VCaP (cell line): ENCODE measurements around the gene RNASE12.
A peak's percentile ranks its signal among the peaks of the same experiment; 100 is the strongest.

Experiments used
- H3K27ac ChIP-seq: fragments of 450-650 bp; 2 replicates; pipeline ENCODE4 v1.5.1; 2017
- TF ChIP-seq, protein P1 (sequence below): fragments of 450-650 bp; conservative IDR thresholded peaks from 2 replicates; pipeline ENCODE4 v1.5.1; 2017; ENCODE audit warnings: mild to moderate bottlenecking, moderate library complexity

RNASE12 gene, protein sequence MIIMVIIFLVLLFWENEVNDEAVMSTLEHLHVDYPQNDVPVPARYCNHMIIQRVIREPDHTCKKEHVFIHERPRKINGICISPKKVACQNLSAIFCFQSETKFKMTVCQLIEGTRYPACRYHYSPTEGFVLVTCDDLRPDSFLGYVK

DNA sequence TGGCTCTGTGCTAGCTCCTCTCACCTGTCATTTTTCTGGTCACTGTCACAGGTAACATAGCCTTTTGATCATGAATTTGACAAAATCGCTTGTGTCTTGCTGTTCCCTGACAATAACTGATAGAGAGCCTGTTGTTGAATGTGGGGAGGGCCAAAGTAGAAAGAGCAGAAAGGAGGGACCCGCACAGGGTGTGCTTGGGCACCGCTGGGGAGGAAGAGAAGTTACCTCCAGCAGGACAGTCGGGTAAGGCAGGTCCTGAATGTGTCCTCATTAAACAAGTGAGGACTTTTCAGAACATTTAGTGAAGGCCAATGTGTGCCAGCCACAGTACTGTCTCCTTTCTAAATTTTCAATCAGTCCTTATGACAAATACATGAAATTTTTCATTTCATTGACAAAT is at the start of gene RNASE12:
RNASE12 (minus strand) TSS at position 142 of the 400 bp plus-strand sequence. CDS start 653 bp downstream, outside the sequence.
- TF ChIP-seq, protein P1, sequence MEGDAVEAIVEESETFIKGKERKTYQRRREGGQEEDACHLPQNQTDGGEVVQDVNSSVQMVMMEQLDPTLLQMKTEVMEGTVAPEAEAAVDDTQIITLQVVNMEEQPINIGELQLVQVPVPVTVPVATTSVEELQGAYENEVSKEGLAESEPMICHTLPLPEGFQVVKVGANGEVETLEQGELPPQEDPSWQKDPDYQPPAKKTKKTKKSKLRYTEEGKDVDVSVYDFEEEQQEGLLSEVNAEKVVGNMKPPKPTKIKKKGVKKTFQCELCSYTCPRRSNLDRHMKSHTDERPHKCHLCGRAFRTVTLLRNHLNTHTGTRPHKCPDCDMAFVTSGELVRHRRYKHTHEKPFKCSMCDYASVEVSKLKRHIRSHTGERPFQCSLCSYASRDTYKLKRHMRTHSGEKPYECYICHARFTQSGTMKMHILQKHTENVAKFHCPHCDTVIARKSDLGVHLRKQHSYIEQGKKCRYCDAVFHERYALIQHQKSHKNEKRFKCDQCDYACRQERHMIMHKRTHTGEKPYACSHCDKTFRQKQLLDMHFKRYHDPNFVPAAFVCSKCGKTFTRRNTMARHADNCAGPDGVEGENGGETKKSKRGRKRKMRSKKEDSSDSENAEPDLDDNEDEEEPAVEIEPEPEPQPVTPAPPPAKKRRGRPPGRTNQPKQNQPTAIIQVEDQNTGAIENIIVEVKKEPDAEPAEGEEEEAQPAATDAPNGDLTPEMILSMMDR = no peak
- no peak within 1 kb of the TSS for H3K27ac ChIP-seq

DNA sequence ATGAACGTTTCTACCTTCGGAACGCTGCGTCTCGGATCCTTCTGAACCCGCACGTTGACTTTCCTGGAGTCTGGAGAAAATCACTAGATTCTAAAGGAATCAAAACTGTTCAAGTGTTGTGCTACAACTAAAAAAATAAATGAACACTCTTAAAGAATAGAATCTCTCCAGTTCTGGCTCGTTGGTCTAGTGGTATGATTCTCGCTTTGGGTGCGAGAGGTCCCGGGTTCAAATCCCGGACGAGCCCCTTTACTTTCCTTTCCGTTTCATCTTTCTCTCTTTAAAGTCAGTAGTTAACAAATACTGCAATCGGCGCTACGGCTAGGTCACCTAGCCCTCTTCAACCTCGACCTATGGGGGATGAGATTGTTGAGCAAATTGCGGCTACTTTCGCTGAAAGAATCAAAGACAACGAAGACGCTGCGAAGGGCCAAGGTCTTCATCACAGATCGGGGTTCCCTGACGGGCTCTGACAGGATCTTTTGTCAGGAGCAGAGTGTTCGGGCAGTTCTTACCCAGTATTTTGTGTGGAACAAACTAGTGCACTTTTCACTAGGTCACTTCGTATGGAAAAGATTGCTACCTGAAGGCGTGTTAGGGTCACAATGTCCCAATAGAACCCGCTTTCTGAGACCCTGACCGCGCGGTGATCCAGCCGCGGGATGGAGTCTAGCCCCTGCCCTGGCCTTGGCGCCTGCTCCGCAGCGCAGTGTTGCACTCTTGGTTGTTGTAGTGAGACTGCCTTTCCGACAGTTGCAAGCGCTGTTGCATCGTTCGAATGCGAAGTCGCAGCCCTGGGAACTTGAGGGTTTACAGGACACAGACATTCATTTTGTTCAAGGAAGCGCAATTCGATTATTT is 41.9 kb upstream of the RNASE12 start:
- H3K27ac ChIP-seq = peak overlapping the region; percentile 23; the same call in 1 of the 2 replicates
- TF ChIP-seq, protein P1 = no peak

DNA sequence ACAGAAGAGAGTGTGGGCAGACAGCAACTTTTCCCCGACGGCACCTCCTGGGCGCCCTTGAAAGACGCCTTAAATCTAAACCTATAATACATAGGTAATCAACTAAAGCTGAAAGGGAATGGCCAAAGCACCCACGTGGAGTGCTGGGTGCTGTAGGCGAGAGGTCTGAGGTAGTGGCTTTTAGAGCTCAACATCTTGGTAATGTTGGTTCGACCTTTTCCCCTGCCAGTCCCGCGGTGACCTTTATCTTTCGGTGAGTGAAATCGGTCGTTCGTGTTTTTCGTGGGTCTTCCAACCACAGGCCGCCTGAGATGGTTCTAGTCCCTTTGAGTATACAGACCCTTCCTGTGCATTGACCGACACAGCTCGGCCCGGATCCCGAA is 41.3 kb upstream of the RNASE12 start:
- H3K27ac ChIP-seq = peak overlapping the region; percentile 23; the same call in 1 of the 2 replicates
- TF ChIP-seq, protein P1 = no peak

DNA sequence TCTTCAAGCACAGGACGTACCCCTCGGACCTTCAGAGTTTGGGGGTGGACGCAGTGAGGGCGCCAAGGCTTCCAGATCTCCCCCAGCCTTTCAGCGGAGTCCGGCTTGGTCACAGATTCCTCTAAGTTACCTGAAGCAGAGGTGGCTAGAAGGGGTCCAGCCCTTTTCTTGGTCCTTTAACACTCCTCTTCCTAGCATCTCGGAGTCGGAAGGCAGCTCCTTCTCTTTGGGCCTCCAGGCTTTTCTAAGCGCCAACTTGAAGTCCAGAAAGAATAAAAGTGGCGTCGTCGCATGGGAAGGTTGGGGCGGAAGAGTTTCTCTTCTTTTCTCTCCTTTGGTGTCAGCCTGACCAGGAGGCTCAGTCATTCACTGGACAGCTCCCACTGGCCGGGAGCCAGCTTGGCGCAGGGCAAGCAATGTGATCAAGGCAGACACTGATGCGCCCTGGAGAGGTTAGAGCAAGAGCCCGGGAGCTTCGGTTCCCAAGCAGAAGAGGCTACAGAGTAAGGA is 40.8 kb upstream of the RNASE12 start:
- TF ChIP-seq, protein P1 = no peak
- H3K27ac ChIP-seq = peak overlapping the region; percentile 41; the same call in 1 of the 2 replicates

DNA sequence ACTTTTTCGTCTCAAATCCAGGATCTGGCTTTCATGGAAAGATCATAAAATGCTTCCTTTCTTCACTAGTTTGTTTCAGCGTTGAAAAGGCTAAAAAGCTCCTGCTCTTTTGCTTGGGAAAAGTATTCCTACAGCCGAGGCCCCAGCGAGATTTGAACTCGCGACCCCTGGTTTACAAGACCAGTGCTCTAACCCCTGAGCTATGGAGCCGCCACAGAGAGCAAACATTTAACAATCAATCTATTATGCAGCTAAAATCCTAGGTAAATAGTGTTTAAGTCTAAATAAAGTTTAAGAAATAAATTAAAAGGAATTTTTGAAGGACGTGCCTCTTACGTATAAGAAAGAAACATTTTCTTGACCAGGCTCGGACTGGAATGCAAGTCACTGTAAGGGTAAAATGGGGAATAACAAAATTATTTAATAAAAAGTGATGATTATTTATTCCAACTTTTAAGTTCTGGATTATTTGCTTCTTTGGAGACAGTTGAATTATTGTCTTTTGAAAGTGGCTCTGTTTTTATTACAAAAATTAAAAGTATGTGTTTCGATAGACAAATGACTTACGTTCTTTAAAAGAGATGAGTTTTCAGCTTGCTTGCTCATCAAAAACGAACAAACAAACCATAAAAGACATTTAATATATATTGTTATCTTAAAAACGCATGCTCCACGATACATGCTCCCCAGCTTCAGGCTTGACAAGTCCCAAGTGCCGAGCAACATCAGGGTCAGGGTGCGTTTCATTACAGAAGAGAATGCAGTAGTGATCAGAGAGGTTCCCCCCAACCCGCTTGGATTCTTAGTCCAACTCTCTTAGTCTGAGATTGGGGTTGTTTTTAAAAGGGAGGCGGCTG is 40.1 kb upstream of the RNASE12 start:
- peak overlapping the region; percentile 41 for H3K27ac ChIP-seq
- TF ChIP-seq, protein P1 = no peak

DNA sequence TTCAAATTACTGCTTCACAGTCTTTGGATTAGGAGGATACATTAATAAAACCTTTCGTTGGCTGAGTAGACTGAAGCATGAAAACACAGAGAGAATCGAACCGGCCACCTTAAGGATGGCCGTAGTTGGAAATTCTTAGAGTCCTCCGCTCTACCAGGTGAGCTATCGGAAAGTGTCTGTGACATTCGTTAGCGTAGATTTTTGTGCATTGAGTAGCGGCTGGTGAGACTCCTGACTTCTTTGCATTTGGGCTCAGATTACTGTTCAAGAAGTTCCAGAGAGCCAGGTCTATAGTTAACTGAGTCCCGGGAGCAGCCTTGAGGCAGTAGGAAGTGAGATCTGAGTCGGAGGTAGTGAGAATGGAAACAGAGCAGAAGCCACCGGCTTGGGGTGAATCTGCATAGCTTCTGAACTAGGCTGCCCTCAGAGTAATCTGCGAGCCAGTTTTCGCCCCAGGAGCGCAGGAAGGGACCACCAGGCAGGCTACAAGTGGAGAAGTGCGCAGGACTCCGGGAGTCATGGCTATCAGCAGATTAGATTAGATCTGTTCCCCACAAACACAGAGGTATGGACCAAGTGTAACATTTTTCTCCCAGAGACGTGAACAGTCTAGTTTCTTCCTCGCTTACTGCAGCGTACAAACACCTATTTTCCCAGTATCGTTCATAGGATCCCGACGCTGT is 39.3 kb upstream of the RNASE12 start:
- H3K27ac ChIP-seq = peak overlapping the region; percentile 40

More for the DNA sequence above, 39.3 kb upstream of the RNASE12 start:
- TF ChIP-seq, protein P1 = no peak
